H9 (cell line): ENCODE data around the gene BIN1. TPM values are rescaled to one million over a fixed set of nuclear protein-coding genes. Genes with fewer than 3 reads are reported as not detected.

Source experiments
- DNase-seq: peaks from one replicate; pipeline ENCODE4 v3.0.0-alpha.2; 2017
- H2AFZ ChIP-seq: one replicate; pipeline ENCODE4 v1.6.1; 2013; ENCODE audit warnings: mild to moderate bottlenecking, low read length, control low read depth, moderate library complexity
- H2AK5ac ChIP-seq: 2 replicates; pipeline ENCODE4 v1.6.1; 2013; ENCODE audit warnings: low read length, control low read depth, mixed read lengths; ENCODE audit not compliant: insufficient read length
- H2BK120ac ChIP-seq: one replicate; pipeline ENCODE4 v1.6.1; 2013; ENCODE audit warnings: low read depth, mild to moderate bottlenecking, low read length, control low read depth, inconsistent platforms; ENCODE audit not compliant: poor library complexity, severe bottlenecking
- H2BK12ac ChIP-seq: 2 replicates; pipeline ENCODE4 v1.6.1; 2013; ENCODE audit warnings: low read length, control low read depth, mixed read lengths, low read depth; ENCODE audit not compliant: insufficient read length
- H2BK15ac ChIP-seq: 2 replicates; pipeline ENCODE4 v1.6.1; 2013; ENCODE audit warnings: low read depth, low read length, control low read depth
- H2BK20ac ChIP-seq: one replicate; pipeline ENCODE4 v1.6.1; 2013; ENCODE audit warnings: low read depth, mild to moderate bottlenecking, low read length, control low read depth, inconsistent platforms; ENCODE audit not compliant: poor library complexity, severe bottlenecking
- H2BK5ac ChIP-seq: 2 replicates; pipeline ENCODE4 v1.6.1; 2013; ENCODE audit warnings: low read length, control low read depth, mixed read lengths; ENCODE audit not compliant: insufficient read length
- H3K14ac ChIP-seq: 2 replicates; pipeline ENCODE4 v1.6.1; 2013; ENCODE audit warnings: low read length, control low read depth; ENCODE audit not compliant: insufficient read depth
- H3K18ac ChIP-seq: 2 replicates; pipeline ENCODE4 v1.6.1; 2013; ENCODE audit warnings: low read depth, mild to moderate bottlenecking, mixed read lengths, low read length, control low read depth; ENCODE audit not compliant: insufficient read length
- H3K23ac ChIP-seq: 2 replicates; pipeline ENCODE4 v1.6.1; 2013; ENCODE audit warnings: low read length, control low read depth, mixed read lengths, low read depth; ENCODE audit not compliant: insufficient read length
- H3K23me2 ChIP-seq: 2 replicates; pipeline ENCODE4 v1.6.1; 2013; ENCODE audit warnings: low read depth, mild to moderate bottlenecking, mixed read lengths, low read length, control low read depth; ENCODE audit not compliant: insufficient read length, poor library complexity, severe bottlenecking
- H3K27ac ChIP-seq: 2 replicates; pipeline ENCODE4 v1.5.1; 2013; ENCODE audit warnings: low read length, control low read depth, mixed read lengths, low read depth; ENCODE audit not compliant: insufficient read length
- H3K27me3 ChIP-seq: 2 replicates; pipeline ENCODE4 v1.6.1; 2013; ENCODE audit warnings: low read length, control low read depth, inconsistent platforms; ENCODE audit not compliant: insufficient read depth
- H3K4ac ChIP-seq: 2 replicates; pipeline ENCODE4 v1.6.1; 2013; ENCODE audit warnings: low read depth, mild to moderate bottlenecking, control low read depth, inconsistent platforms, low read length, moderate library complexity
- H3K4me1 ChIP-seq: 2 replicates; pipeline ENCODE4 v1.6.1; 2013; ENCODE audit warnings: low read length, control low read depth, inconsistent platforms; ENCODE audit not compliant: insufficient read depth
- H3K4me2 ChIP-seq: 2 replicates; pipeline ENCODE4 v1.6.1; 2013; ENCODE audit warnings: low read length, control low read depth, mixed read lengths; ENCODE audit not compliant: insufficient read length, insufficient read depth
- H3K56ac ChIP-seq: 2 replicates; pipeline ENCODE4 v1.6.1; 2013; ENCODE audit warnings: low read depth, mild to moderate bottlenecking, mixed read lengths, low read length, control low read depth; ENCODE audit not compliant: insufficient read length
- H3K79me1 ChIP-seq: 2 replicates; pipeline ENCODE4 v1.6.1; 2013; ENCODE audit warnings: low read depth, mild to moderate bottlenecking, moderate library complexity, low read length, control low read depth, inconsistent platforms; ENCODE audit not compliant: insufficient read depth, poor library complexity, severe bottlenecking
- H3K79me2 ChIP-seq: 2 replicates; pipeline ENCODE4 v1.6.1; 2013; ENCODE audit warnings: low read length, control low read depth, inconsistent platforms; ENCODE audit not compliant: insufficient read depth
- H3K9ac ChIP-seq: 2 replicates; pipeline ENCODE4 v1.6.1; 2013; ENCODE audit warnings: low read length, control low read depth, mixed read lengths; ENCODE audit not compliant: insufficient read length; ENCODE audit errors: extremely low read depth
- H3K9me3 ChIP-seq: one replicate; pipeline ENCODE4 v1.6.1; 2013; ENCODE audit warnings: low read depth, low read length, inconsistent platforms; ENCODE audit not compliant: control insufficient read depth
- H3T11ph ChIP-seq: one replicate; pipeline ENCODE4 v1.6.1; 2013; ENCODE audit warnings: mild to moderate bottlenecking, low read length, control low read depth, inconsistent platforms
- H4K20me1 ChIP-seq: one replicate; pipeline ENCODE4 v1.6.1; 2013; ENCODE audit not compliant: control insufficient read depth, insufficient read length, insufficient read depth
- H4K5ac ChIP-seq: 2 replicates; pipeline ENCODE4 v1.6.1; 2013; ENCODE audit warnings: low read depth, mild to moderate bottlenecking, mixed read lengths, low read length, control low read depth; ENCODE audit not compliant: insufficient read length
- H4K8ac ChIP-seq: replicated peaks from 2 replicates; pipeline ENCODE4 v1.6.1; 2013; ENCODE audit warnings: low read length, control low read depth, mixed read lengths, low read depth; ENCODE audit not compliant: insufficient read length
- H4K91ac ChIP-seq: 2 replicates; pipeline ENCODE4 v1.6.1; 2013; ENCODE audit warnings: low read depth, mild to moderate bottlenecking, moderate library complexity, mixed read lengths, low read length, control low read depth; ENCODE audit not compliant: insufficient read length
- H3K27ac Mint-ChIP-seq, 3 experiments: 2 replicates in 2 of 3; 3 replicates in 1 of 3; pipeline ENCODE4 v1.8.0; 2020 to 2021; ENCODE audit warnings: mixed read lengths in 3 of 3, mild to moderate bottlenecking in 1 of 3, moderate library complexity in 1 of 3
- H3K27me3 Mint-ChIP-seq: 2 replicates; pipeline ENCODE4 v1.8.0; 2021; ENCODE audit warnings: low read depth, mild to moderate bottlenecking, moderate library complexity, mixed read lengths
- H3K36me3 Mint-ChIP-seq, 3 experiments: 2 replicates in 2 of 3; 3 replicates in 1 of 3; pipeline ENCODE4 v1.8.0; 2020 to 2021; ENCODE audit warnings: low read depth in 3 of 3, mixed read lengths in 3 of 3; ENCODE audit not compliant: insufficient read depth in 1 of 3
- H3K4me1 Mint-ChIP-seq, 2 experiments: 2 replicates each; pipeline ENCODE4 v1.8.0; 2020; ENCODE audit warnings: mixed read lengths in 2 of 2
- H3K4me3 Mint-ChIP-seq, 2 experiments: 2 replicates in 1 of 2; 3 replicates in 1 of 2; pipeline ENCODE4 v1.8.0; 2020 to 2021; ENCODE audit warnings: mild to moderate bottlenecking in 2 of 2, mixed read lengths in 2 of 2, moderate library complexity in 1 of 2
- H3K9me3 Mint-ChIP-seq, 2 experiments: 2 replicates in 1 of 2; 3 replicates in 1 of 2; pipeline ENCODE4 v1.8.0; 2020; ENCODE audit warnings: mild to moderate bottlenecking in 2 of 2, mixed read lengths in 2 of 2, moderate library complexity in 1 of 2
- WGBS: extraction: QIAGEN DNeasy Blood & Tissue Kit; methylation state at CpG from one replicate; pipeline ENCODE4 v1.1.7; 2013; ENCODE audit warnings: missing lambda C conversion rate, low lambda C conversion rate, mixed read lengths; ENCODE audit not compliant: insufficient read length; ENCODE audit errors: extremely low coverage; 5-methylcytosine and 5-hydroxymethylcytosine counted together
- total RNA-seq: library from RNA; stranded (reverse); gene quantifications from 2 replicates; pipeline ENCODE4 v1.2.1, GENCODE V29; 2021
- TF ChIP-seq, protein P1 (sequence below): fragments of 200-600 bp; sonication (generic); conservative IDR thresholded peaks from 3 replicates; pipeline ENCODE4 v1.8.0; 2021; ENCODE audit warnings: antibody characterized with exemption, mild to moderate bottlenecking

BIN1 gene
- total RNA-seq, 1 experiment from 2014 or later: 32.0 TPM

DNA sequence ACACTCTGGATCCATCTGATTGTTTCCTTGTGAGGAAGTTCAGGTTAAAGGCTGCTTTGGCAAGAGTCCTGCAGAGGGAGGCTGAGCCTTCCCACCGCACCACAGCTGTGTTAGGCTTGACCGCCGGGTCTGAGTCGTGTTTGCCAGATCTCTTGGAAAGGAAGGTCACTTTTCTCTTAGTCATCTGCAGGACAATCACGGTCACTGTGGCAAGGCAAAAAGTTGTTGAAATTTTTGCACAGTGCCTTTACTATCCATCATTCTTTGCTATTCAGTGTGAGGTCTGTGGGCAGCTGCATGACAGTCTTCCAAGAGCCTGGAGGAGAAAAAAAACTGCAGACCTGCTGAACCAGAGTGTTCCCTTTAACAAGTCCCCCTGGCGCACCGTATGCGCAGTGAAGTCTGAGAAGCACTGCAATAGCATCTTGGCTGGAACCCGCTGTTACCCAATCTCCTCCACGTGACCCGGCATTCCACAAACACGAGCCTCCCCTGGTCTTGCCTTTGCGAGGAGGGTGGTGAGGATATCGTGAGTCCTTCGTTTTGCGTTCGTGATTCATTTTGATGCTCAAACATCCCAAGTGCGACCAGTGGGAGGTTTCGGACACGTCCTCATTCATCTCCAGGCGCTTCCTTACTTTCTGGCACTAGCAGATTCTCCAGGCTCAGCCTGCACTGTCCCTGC, 23.0 kb downstream of the BIN1 start:
- no peak overlapping the region for H2AK5ac ChIP-seq
- H3K4ac ChIP-seq: no peak overlapping the region
- H3K23ac ChIP-seq: no peak overlapping the region
- H3K79me2 ChIP-seq: no peaks in the 10 kb centered on the region; the same call in 1 of the 2 replicates
- no peak overlapping the region for H2BK5ac ChIP-seq
- H4K8ac ChIP-seq: no peak overlapping the region
- H3K18ac ChIP-seq: no peak overlapping the region
- no peak overlapping the region for H2BK12ac ChIP-seq
- peaks cover 2% of the 10 kb centered on the region for H3K79me1 ChIP-seq
- no peak overlapping the region for H3T11ph ChIP-seq
- H3K4me2 ChIP-seq: no peak overlapping the region
- H3K27ac ChIP-seq: no peak overlapping the region
- H3K9ac ChIP-seq: no peak overlapping the region
- no peaks in the 10 kb centered on the region; the same call in 1 of the 2 replicates for H3K4me1 ChIP-seq
- Mint-ChIP-seq H3K36me3 (no peaks in the 10 kb centered on the region; a peak in 2 of 7 replicates), H3K27me3 (no peaks in the 10 kb centered on the region), H3K4me3 (no peak overlapping the region), H3K4me1 (peaks cover 44 to 65% of the 10 kb centered on the region in 2 experiments), H3K27ac (no peak overlapping the region), H3K9me3 (no peaks in the 10 kb centered on the region; a peak in 1 of 5 replicates)
- no peak overlapping the region for H4K5ac ChIP-seq
- H4K91ac ChIP-seq: no peak overlapping the region
- TF ChIP-seq, protein P1, sequence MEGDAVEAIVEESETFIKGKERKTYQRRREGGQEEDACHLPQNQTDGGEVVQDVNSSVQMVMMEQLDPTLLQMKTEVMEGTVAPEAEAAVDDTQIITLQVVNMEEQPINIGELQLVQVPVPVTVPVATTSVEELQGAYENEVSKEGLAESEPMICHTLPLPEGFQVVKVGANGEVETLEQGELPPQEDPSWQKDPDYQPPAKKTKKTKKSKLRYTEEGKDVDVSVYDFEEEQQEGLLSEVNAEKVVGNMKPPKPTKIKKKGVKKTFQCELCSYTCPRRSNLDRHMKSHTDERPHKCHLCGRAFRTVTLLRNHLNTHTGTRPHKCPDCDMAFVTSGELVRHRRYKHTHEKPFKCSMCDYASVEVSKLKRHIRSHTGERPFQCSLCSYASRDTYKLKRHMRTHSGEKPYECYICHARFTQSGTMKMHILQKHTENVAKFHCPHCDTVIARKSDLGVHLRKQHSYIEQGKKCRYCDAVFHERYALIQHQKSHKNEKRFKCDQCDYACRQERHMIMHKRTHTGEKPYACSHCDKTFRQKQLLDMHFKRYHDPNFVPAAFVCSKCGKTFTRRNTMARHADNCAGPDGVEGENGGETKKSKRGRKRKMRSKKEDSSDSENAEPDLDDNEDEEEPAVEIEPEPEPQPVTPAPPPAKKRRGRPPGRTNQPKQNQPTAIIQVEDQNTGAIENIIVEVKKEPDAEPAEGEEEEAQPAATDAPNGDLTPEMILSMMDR: no peak
- H3K9me3 ChIP-seq: no peaks in the 10 kb centered on the region
- no peaks in the 10 kb centered on the region for H3K27me3 ChIP-seq
- H3K14ac ChIP-seq: no peak overlapping the region; the same call in 1 of the 2 replicates
- no peak overlapping the region for H2BK20ac ChIP-seq
- H3K56ac ChIP-seq: no peak overlapping the region
- no peak overlapping the region for H2AFZ ChIP-seq
- no peaks in the 10 kb centered on the region for H3K23me2 ChIP-seq
- no CpG with 5 or more reads among the region's 21 CpGs for WGBS
- no peak for DNase-seq
- peaks cover 3% of the 10 kb centered on the region for H4K20me1 ChIP-seq
- no peak overlapping the region for H2BK120ac ChIP-seq
- H2BK15ac ChIP-seq: no peak overlapping the region
